Measurements from ENCODE around the gene DENND1A.

Gene DENND1A

DNA sequence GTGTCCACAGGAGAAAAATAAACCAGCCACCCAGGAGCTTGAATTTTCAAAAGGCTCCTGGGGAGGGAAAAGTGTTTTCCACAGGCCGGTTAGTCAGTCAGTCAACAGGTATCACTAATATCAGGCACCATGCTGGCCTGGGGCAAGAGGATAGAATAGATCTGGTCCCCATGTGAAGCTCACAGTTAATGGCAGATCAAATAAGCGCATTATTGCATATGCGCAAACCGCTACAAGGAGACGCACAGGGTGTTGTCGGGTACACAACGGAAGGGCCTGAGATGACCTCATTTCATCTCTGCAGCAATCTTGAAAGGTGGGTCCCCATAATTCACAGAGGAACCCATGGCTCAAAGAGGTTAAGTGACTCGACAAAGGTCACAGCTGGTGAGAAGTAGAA is 313.2 kb downstream of the DENND1A start:
- TF ChIP-seq, protein P1, sequence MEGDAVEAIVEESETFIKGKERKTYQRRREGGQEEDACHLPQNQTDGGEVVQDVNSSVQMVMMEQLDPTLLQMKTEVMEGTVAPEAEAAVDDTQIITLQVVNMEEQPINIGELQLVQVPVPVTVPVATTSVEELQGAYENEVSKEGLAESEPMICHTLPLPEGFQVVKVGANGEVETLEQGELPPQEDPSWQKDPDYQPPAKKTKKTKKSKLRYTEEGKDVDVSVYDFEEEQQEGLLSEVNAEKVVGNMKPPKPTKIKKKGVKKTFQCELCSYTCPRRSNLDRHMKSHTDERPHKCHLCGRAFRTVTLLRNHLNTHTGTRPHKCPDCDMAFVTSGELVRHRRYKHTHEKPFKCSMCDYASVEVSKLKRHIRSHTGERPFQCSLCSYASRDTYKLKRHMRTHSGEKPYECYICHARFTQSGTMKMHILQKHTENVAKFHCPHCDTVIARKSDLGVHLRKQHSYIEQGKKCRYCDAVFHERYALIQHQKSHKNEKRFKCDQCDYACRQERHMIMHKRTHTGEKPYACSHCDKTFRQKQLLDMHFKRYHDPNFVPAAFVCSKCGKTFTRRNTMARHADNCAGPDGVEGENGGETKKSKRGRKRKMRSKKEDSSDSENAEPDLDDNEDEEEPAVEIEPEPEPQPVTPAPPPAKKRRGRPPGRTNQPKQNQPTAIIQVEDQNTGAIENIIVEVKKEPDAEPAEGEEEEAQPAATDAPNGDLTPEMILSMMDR (IDR thresholded peaks at IDR 0.05; ENCODE audit: low read depth, low read length) = no peak
- no peak overlapping the region for H3K4me3 ChIP-seq (replicated peaks in 1 of 2; ENCODE audit: low read depth in 2 of 2, low read length in 2 of 2)
- DNase-seq (ENCODE audit: low read depth in 2 of 2) = no peak

DNA sequence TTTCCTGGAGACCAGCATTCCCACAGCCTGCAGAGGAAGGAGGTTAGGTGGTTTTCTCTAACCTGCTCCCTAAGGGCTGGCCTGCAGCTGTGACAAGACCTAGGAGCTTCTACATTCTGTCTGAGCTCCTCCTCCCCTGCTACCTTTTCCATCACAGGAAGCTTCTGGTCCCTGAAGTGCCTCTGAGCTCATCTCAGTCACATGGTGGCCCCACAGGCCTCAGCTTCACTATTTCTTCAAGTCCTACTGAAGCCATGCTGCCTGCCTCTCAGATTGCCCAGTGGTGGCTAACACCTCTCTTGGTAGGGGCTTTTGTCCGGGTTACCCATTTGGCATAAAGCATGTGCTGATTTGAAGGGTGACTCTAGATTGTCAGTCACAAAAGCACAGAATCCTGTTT is 314.5 kb downstream of the DENND1A start:
- no peak for DNase-seq (ENCODE audit: low read depth in 2 of 2)
- TF ChIP-seq, protein P1 (IDR thresholded peaks at IDR 0.05; ENCODE audit: low read depth, low read length) = no peak
- H3K4me3 ChIP-seq (replicated peaks in 1 of 2; ENCODE audit: low read depth in 2 of 2, low read length in 2 of 2) = no peak overlapping the region

DNA sequence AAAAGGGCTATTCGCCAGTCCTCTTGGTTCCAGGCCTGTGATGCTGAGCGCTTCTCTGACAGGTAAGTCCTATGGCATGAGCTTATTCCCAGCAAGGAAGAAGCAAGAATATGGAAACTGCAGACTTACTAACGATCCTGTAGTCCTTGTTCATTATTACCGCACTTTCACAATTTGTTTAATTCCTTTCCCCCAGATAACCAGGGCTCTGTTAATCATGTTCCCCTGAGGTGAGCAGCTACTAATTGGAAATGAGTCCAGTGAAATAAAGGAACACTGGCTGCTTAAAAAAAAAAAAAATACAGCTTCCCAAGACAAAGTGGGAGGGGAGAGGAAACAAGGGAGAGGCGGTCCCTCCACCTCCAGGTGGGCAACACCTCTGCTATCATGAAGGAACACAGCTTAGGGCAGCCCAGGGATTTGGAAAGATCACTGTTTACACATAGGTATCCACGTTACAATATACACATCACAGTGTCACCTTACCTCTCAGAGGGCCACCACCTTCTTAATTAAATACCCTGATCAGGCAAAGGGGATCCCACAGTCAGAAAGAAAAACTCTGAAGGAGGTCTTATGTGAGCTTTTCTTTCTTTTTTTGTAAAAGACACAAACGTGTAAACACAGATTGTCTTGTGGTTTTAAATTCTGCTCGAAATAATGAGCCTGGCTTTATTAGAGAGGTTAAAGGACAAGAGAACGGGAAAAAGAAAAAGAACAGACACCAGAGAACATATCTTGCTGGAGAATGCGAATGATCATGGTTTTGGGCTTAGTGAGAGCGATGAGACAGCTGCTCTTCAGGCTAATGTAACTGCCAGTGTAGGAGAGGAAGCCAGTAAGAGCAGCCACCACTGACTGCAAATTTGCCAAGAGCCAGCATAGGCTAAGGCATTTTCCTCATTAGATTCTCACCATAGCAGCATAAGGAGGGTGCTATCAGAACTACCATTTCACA is 315.3 kb downstream of the DENND1A start:
- no peak overlapping the region for H3K4me3 ChIP-seq (replicated peaks in 1 of 2; ENCODE audit: low read depth in 2 of 2, low read length in 2 of 2)
- no peak for DNase-seq (ENCODE audit: low read depth in 2 of 2)
- TF ChIP-seq, protein P1 (IDR thresholded peaks at IDR 0.05; ENCODE audit: low read depth, low read length) = no peak

DNA sequence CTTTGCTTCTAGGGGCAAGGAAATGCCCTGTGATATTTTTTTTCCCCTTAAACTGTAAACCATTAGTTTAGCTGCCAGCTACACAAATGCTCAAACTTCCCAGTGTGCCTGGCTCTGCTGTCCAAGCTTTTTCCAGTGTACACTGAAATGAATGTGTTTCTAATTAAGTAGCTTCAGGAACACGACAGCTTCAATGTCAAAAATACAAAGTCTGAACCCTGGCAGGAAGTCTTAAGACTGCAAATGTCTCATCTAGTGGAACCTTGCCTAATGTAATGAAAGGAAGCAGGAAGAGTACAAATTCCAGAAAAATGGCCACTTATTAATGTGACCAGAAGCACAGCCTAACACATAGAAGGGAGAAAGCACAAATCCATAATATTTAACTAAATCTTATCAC is 318.7 kb downstream of the DENND1A start:
- H3K4me3 ChIP-seq (replicated peaks in 1 of 2; ENCODE audit: low read depth in 2 of 2, low read length in 2 of 2) = no peak overlapping the region
- TF ChIP-seq, protein P1 (IDR thresholded peaks at IDR 0.05; ENCODE audit: low read depth, low read length) = no peak
- peak in 1 of 2 donors; percentile 60 for DNase-seq (ENCODE audit: low read depth in 2 of 2)

DNA sequence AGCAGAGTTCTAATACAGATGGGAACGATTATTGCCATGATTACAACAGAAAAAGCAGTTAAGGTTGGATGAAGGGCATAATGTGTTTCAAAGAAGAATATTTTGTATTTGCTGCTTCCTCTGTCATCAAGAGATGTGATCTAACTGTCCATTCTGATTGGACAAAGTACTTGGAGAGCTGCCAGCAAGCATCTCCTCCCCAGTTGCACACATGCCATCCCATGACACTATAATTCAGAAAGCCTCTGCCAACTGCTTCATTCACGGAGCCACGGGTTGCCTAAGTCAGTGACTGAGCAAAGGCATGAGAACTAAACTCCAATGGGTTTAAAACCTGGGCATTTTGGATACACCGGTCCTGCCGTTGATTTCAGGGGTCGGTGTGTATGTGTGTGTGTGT is 320.1 kb downstream of the DENND1A start:
- TF ChIP-seq, protein P1 (IDR thresholded peaks at IDR 0.05; ENCODE audit: low read depth, low read length) = no peak
- H3K4me3 ChIP-seq (replicated peaks in 1 of 2; ENCODE audit: low read depth in 2 of 2, low read length in 2 of 2) = no peak overlapping the region
- peak; percentile 18 to 19 for DNase-seq (ENCODE audit: low read depth in 2 of 2)

DNA sequence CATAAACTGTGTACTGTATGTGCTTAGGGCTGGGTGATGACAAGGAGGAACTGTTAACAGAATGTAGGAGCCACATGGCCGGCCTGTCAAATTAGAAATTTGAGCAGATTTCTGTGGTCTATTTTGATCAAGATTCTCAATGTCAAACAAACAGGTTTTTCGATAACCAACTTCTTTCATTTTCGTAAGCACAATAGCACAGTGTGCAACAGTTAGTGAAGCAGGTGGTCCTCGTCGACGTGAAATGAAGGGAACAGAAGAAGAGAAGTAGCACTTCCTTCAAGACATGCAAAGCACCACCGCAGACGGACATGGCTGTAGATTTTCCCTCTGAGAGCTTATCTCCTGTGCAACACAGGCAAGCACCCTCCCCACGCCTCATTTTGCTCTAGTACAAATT is 321.8 kb downstream of the DENND1A start:
- H3K4me3 ChIP-seq (replicated peaks in 1 of 2; ENCODE audit: low read depth in 2 of 2, low read length in 2 of 2) = no peak overlapping the region
- TF ChIP-seq, protein P1 (IDR thresholded peaks at IDR 0.05; ENCODE audit: low read depth, low read length) = no peak
- DNase-seq (ENCODE audit: low read depth in 2 of 2) = no peak
